HG02678 (cell line): ENCODE results near the gene CLEC2B.
"Not testable (repeated sequence)": the region's sequence is repeated elsewhere in the genome, so short reads cannot be mapped to it uniquely, and the experiment has no call there.

ENCODE experiments used
- ATAC-seq: cut with Tn5 transposase; IDR thresholded peaks from one replicate; pipeline ENCODE4 v1.9.1; 2021; ENCODE audit warnings: mild to moderate bottlenecking, moderate library complexity; ENCODE audit not compliant: unreplicated experiment

Gene CLEC2B

GRCh38 chr12:9869307-9870161, at the start of gene CLEC2B:
Gene CLEC2B, minus strand, starts transcription at chr12:9869354.
- peak; percentile 41 for ATAC-seq

GRCh38 chr12:9911708-9912107, 42.6 kb upstream of the CLEC2B start:
- ATAC-seq = no peak

GRCh38 chr12:9910716-9911421, 41.7 kb upstream of the CLEC2B start:
- ATAC-seq = no peak

- no peak for ATAC-seq
Measured at GRCh38 chr12:9909724-9910123, 40.6 kb upstream of the CLEC2B start.

- ATAC-seq = no peak
Measured at GRCh38 chr12:9908350-9908749, 39.2 kb upstream of the CLEC2B start.

GRCh38 chr12:9907769-9908168, 38.6 kb upstream of the CLEC2B start:
- ATAC-seq = no peak

- ATAC-seq = no peak
Measured at GRCh38 chr12:9906873-9907272, 37.7 kb upstream of the CLEC2B start.

- ATAC-seq = no peak
Measured at GRCh38 chr12:9902539-9903228, 33.5 kb upstream of the CLEC2B start.

- ATAC-seq = no peak
Measured at GRCh38 chr12:9900930-9901329, 31.8 kb upstream of the CLEC2B start.

GRCh38 chr12:9899209-9899608, 30.1 kb upstream of the CLEC2B start:
- no peak for ATAC-seq

GRCh38 chr12:9897535-9897934, 28.4 kb upstream of the CLEC2B start:
- no peak for ATAC-seq

- ATAC-seq = no peak
Measured at GRCh38 chr12:9895215-9895971, 26.2 kb upstream of the CLEC2B start.

GRCh38 chr12:9888665-9889273, 19.6 kb upstream of the CLEC2B start:
- ATAC-seq = no peak

GRCh38 chr12:9883175-9883574, 14.0 kb upstream of the CLEC2B start:
- ATAC-seq = no peak

GRCh38 chr12:9881988-9882387, 12.8 kb upstream of the CLEC2B start:
- no peak for ATAC-seq

- no peak for ATAC-seq
Measured at GRCh38 chr12:9881246-9881645, 12.1 kb upstream of the CLEC2B start, which contains the start of gene KLRF2. Gene KLRF2, plus strand, starts transcription at chr12:9881489. Its CDS starts 107 bp downstream, at chr12:9881596.

GRCh38 chr12:9880532-9881078, 11.5 kb upstream of the CLEC2B start:
- no peak for ATAC-seq

- ATAC-seq = not testable (repeated sequence)
Measured at GRCh38 chr12:9876120-9876519, 7.0 kb upstream of the CLEC2B start.

- no peak for ATAC-seq
Measured at GRCh38 chr12:9872742-9873141, 3.6 kb upstream of the CLEC2B start.

GRCh38 chr12:9872162-9872561, 3.0 kb upstream of the CLEC2B start:
- ATAC-seq = no peak
